Kidney epithelial cell (primary cell): ENCODE measurements around the gene ITK. TPM values are rescaled to one million over a fixed set of nuclear protein-coding genes. Genes with fewer than 3 reads are reported as not detected.

Source experiments
- DNase-seq: peaks from one replicate; pipeline ENCODE4 v3.0.0-alpha.2; 2010; ENCODE audit warnings: low read depth
- H3K27me3 ChIP-seq: 2 replicates; pipeline ENCODE4 v1.6.0; 2011; ENCODE audit warnings: low read length; ENCODE audit not compliant: control insufficient read depth, insufficient read depth
- H3K36me3 ChIP-seq: 2 replicates; pipeline ENCODE4 v1.5.1; 2011; ENCODE audit warnings: low read length; ENCODE audit not compliant: control insufficient read depth, insufficient read depth
- H3K4me3 ChIP-seq: 2 replicates; pipeline ENCODE4 v1.5.1; 2011; ENCODE audit warnings: low read depth, mild to moderate bottlenecking, control low read depth, low read length
- CTCF ChIP-seq: IDR thresholded peaks from 2 replicates; pipeline ENCODE4 v1.5.1; 2011; ENCODE audit warnings: mild to moderate bottlenecking, moderate library complexity, low read length, control low read depth, inconsistent platforms; ENCODE audit not compliant: insufficient read depth, poor library complexity, severe bottlenecking
- total RNA-seq: library from RNA; depleted of rRNA; stranded (reverse); fragments of >200 nt; gene quantifications from 2 replicates; pipeline ENCODE4 v1.2.3, GENCODE V29; 2015

Gene ITK
- total RNA-seq, 1 donor from 2014 or later = not detected

- no peak for TF ChIP-seq CTCF
- Histone ChIP-seq H3K27me3 (no peaks in the 10 kb centered on the region), H3K36me3 (no peaks in the 10 kb centered on the region), H3K4me3 (no peak overlapping the region)
- peak; percentile 54 for DNase-seq
Observed at GRCh38 chr5:157290156-157290980, 109.7 kb downstream of the ITK start.

GRCh38 chr5:157290981-157291711 is 110.5 kb downstream of the ITK start:
- H3K27me3 ChIP-seq = no peaks in the 10 kb centered on the region
- peak; percentile 89 for DNase-seq
- H3K36me3 ChIP-seq = no peaks in the 10 kb centered on the region
- TF ChIP-seq CTCF = no peak
- H3K4me3 ChIP-seq = no peak overlapping the region

- DNase-seq = no peak
- no peak for TF ChIP-seq CTCF
- Histone ChIP-seq H3K4me3 (no peak overlapping the region), H3K36me3 (no peaks in the 10 kb centered on the region), H3K27me3 (no peaks in the 10 kb centered on the region)
Observed at GRCh38 chr5:157292599-157292998, 112.0 kb downstream of the ITK start.

- TF ChIP-seq CTCF = no peak
- Histone ChIP-seq H3K27me3 (no peaks in the 10 kb centered on the region), H3K4me3 (no peak overlapping the region), H3K36me3 (no peaks in the 10 kb centered on the region)
- DNase-seq = no peak
Observed at GRCh38 chr5:157294407-157295091, 113.9 kb downstream of the ITK start.

- Histone ChIP-seq H3K27me3 (no peaks in the 10 kb centered on the region), H3K36me3 (no peaks in the 10 kb centered on the region), H3K4me3 (no peak overlapping the region)
- no peak for DNase-seq
- no peak for TF ChIP-seq CTCF
Observed at GRCh38 chr5:157295247-157295646, 114.6 kb downstream of the ITK start.
